Ovary (tissue), 9 donors: ENCODE measurements around the gene TEF. TPM values are rescaled to one million over a fixed set of nuclear protein-coding genes. Genes with fewer than 3 reads are reported as not detected.

Experiments
- DNase-seq, 5 donors: peaks; one replicate each; pipeline ENCODE4 v3.0.0-alpha.2; 2019 to 2020
- H3K27ac ChIP-seq, 2 donors: fragments of 200-600 bp; one replicate each; pipeline versions ENCODE4 v1.5.1 to v1.8.0; 2019 to 2022
- H3K27me3 ChIP-seq: fragments of 200-600 bp; one replicate; pipeline ENCODE4 v1.8.0; 2022
- H3K36me3 ChIP-seq: fragments of 200-600 bp; sonication (generic); one replicate; pipeline ENCODE4 v1.5.1; 2019
- H3K4me1 ChIP-seq: one replicate; pipeline ENCODE4 v1.8.1; 2013; ENCODE audit warnings: mild to moderate bottlenecking, moderate library complexity; ENCODE audit not compliant: insufficient read depth
- H3K4me3 ChIP-seq: fragments of 200-600 bp; sonication (generic); one replicate; pipeline ENCODE4 v1.5.1; 2017
- H3K9me3 ChIP-seq, 2 donors: fragments of 200-600 bp in 1 of 2; sonication (generic) in 1 of 2; one replicate each; pipeline versions ENCODE4 v1.5.1 to v1.8.1; 2013 to 2019; ENCODE audit warnings: mild to moderate bottlenecking in 1 of 2, moderate library complexity in 1 of 2
- CTCF ChIP-seq, 3 donors: fragments of 450-650 bp in 2 of 3; fragments of 200-600 bp in 1 of 3; IDR thresholded peaks; one replicate each; pipeline versions ENCODE4 v1.5.1 to v1.8.0; 2016 to 2022; ENCODE audit warnings: antibody characterized with exemption in 3 of 3, mild to moderate bottlenecking in 1 of 3
- EP300 ChIP-seq: sonication (generic); formaldehyde crosslinking; IDR thresholded peaks from one replicate; pipeline ENCODE4 v1.6.1; 2017; ENCODE audit warnings: antibody characterized with exemption
- POLR2A ChIP-seq: fragments of 450-650 bp; IDR thresholded peaks from one replicate; pipeline ENCODE4 v1.6.1; 2017; ENCODE audit warnings: antibody characterized with exemption, mild to moderate bottlenecking, moderate library complexity
- WGBS, 3 donors: extraction: QIAGEN DNeasy Blood & Tissue Kit in 1 of 3; methylation state at CpG; one replicate each; pipeline versions ENCODE4 v1.1.5 to v1.1.7; 2013 to 2017; 5-methylcytosine and 5-hydroxymethylcytosine counted together
- intact Hi-C, 4 donors: fragments of 100-400 bp; cut with DNase I; formaldehyde crosslinking; loops; one replicate each; pipeline versions ENCODE4 v1.11.0 to v1.15.1; 2022 to 2023
- polyA plus RNA-seq, 2 donors: library from polyadenylated mRNA; stranded (reverse); fragments of 200-250 nt in 1 of 2; fragments of 350-450 nt in 1 of 2; fragmentation: Illumina TruSeq in 1 of 2; extraction: RNeasy Lipid Tissue Mini Kit (QIAGEN cat#74804) in 1 of 2; gene quantifications; one replicate each; pipeline ENCODE4 v1.2.3, GENCODE V29; 2013 to 2014
- total RNA-seq, 7 donors: library from RNA; depleted of rRNA in 2 of 7; stranded (reverse); fragments of >200 nt in 2 of 7; fragmentation: NEBNext Ultra II Directional in 3 of 7; extraction: Animal tissue kit (Norgen Biotek cat#: 25700) in 3 of 7; gene quantifications; one replicate each; pipeline versions ENCODE4 v1.1.0 to v1.2.4, GENCODE V29; 2016 to 2023
- donor health status: DM: no; HTN: no; CAD: no; lungs with moderate emphysema.
- donor health status: DM: no; HTN: no; CAD: no.
- donor health status: Bipolar disorder and iron deficiency.
- donor health status: DM: yes; HTN: yes; CAD: no.
- donor health status: DM: no; HTN: no; CAD: no.
- donor health status: DM: yes; HTN: yes; CAD: no.

TEF gene
- total and polyA plus RNA-seq, 9 donors: 10.8 to 64.6 (median 42.8) TPM

- Histone ChIP-seq H3K4me1 (no peaks in the 10 kb centered on the region), H3K36me3 (no peaks in the 10 kb centered on the region), H3K9me3 (no peaks in the 10 kb centered on the region), H3K4me3 (no peak overlapping the region), H3K27ac (no peak overlapping the region), H3K27me3 (no peaks in the 10 kb centered on the region)
- DNase-seq: no peak
- 82 to 88% (median 84%) methylated on average over 4 of the region's 4 CpGs for WGBS, 3 donors
- intact Hi-C loops: no loop called here
- TF ChIP-seq CTCF (IDR thresholded peaks at IDR 0.05): no peak
- no peak for TF ChIP-seq EP300
- no peak for TF ChIP-seq POLR2A
These were observed 31.7 kb upstream of the TEF start for GRCh38 chr22:41350087-41350486.

- TF ChIP-seq EP300: no peak
- TF ChIP-seq POLR2A: no peak
- TF ChIP-seq CTCF (IDR thresholded peaks at IDR 0.05): no peak
- H3K4me1 ChIP-seq: no peaks in the 10 kb centered on the region
- H3K9me3 ChIP-seq: no peaks in the 10 kb centered on the region
- H3K27me3 ChIP-seq: no peaks in the 10 kb centered on the region
- H3K4me3 ChIP-seq: no peak overlapping the region
- intact Hi-C loops: no loop called here
- DNase-seq: no peak
- no peak overlapping the region for H3K27ac ChIP-seq
- no peaks in the 10 kb centered on the region for H3K36me3 ChIP-seq
- 89 to 92% (median 89%) methylated on average over 5 of the region's 5 CpGs for WGBS, 3 donors
These were observed 30.7 kb upstream of the TEF start for GRCh38 chr22:41351011-41351410.

- no peak for TF ChIP-seq CTCF (IDR thresholded peaks at IDR 0.05)
- TF ChIP-seq POLR2A: no peak
- no peak for TF ChIP-seq EP300
- intact Hi-C loops: no loop called here
- Histone ChIP-seq H3K9me3 (no peaks in the 10 kb centered on the region), H3K4me3 (no peak overlapping the region), H3K27ac (no peak overlapping the region), H3K4me1 (no peaks in the 10 kb centered on the region), H3K36me3 (no peaks in the 10 kb centered on the region), H3K27me3 (no peaks in the 10 kb centered on the region)
- DNase-seq: no peak
- WGBS, 3 donors: 46 to 48% (median 46%) methylated on average over 6 of the region's 6 CpGs
These were observed 29.7 kb upstream of the TEF start for GRCh38 chr22:41352058-41352457.

DNA sequence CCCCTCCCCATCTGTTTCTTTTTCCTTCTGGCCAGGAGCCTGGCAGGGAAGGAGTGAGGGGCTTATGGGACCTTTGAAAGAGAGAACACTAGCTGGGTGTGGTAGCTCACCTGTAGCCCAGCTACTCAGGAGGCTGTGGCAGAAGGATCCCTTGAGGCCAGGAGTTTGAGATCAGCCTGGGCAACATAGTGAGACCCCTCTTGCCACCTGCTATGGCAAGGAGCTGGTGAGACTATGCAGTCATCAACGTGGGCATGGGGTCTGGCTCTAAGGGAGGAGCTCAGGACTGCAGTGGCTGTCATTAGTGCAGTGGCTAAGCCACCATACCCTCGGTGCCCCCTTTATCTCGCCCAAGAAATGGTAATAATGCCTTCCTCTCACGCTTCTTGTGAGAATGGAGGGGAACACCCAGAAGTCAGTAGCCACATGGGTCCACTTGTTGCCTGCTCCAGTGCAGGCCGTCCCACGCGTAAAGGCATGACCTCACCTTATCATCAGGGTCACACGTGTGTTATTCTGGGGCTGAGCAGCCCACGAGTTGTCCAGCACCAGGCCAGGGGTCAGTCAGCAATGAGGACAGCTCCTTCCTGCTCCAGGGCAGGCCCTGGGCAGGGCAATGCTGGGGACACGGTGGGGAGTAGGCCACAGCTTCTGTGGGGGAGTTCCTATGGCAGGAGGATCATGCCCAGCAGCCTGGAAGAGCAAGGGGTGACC is 27.7 kb upstream of the TEF start:
- intact Hi-C loops: no loop called here
- 60 to 64% (median 62%) methylated on average over 10 of the region's 10 CpGs for WGBS, 3 donors
- Histone ChIP-seq H3K9me3 (no peaks in the 10 kb centered on the region), H3K4me3 (no peak overlapping the region), H3K36me3 (no peaks in the 10 kb centered on the region), H3K4me1 (no peaks in the 10 kb centered on the region), H3K27me3 (no peaks in the 10 kb centered on the region), H3K27ac (no peak overlapping the region)
- TF ChIP-seq POLR2A (no peak), EP300 (no peak), CTCF (IDR thresholded peaks at IDR 0.05) (no peak)
- no peak for DNase-seq
